Gastroesophageal sphincter (tissue), 4 donors: ENCODE data around the gene ZNF346. TPM values are rescaled to one million over a fixed set of nuclear protein-coding genes. Genes with fewer than 3 reads are reported as not detected.

ENCODE experiments used
- ATAC-seq: fragments of 150-250 bp; one replicate; pipeline ENCODE4 v1.9.1; 2016; ENCODE audit warnings: mild to moderate bottlenecking, moderate library complexity
- H3K27ac ChIP-seq, 4 donors: fragments of 200-600 bp; sonication (generic) in 3 of 4; 1 replicate in 3 of 4; 2 replicates in 1 of 4; pipeline ENCODE4 v1.5.1; 2016 to 2019
- H3K27me3 ChIP-seq: fragments of 200-600 bp; sonication (generic); one replicate; pipeline ENCODE4 v1.5.1; 2019
- H3K36me3 ChIP-seq, 2 donors: fragments of 200-600 bp; sonication (generic); one replicate each; pipeline ENCODE4 v1.5.1; 2019; ENCODE audit warnings: control low read depth in 1 of 2
- H3K4me1 ChIP-seq, 3 donors: fragments of 200-600 bp; sonication (generic); 1 replicate in 2 of 3; 2 replicates in 1 of 3; pipeline ENCODE4 v1.5.1; 2016 to 2019; ENCODE audit warnings: control low read depth in 2 of 3
- H3K4me3 ChIP-seq, 2 donors: fragments of 200-600 bp; sonication (generic); one replicate each; pipeline ENCODE4 v1.5.1; 2019; ENCODE audit warnings: mild to moderate bottlenecking in 1 of 2, moderate library complexity in 1 of 2
- H3K9me3 ChIP-seq, 3 donors: fragments of 200-600 bp; sonication (generic); one replicate each; pipeline ENCODE4 v1.5.1; 2017 to 2019; ENCODE audit warnings: control low read depth in 2 of 3
- EP300 ChIP-seq: sonication (generic); formaldehyde crosslinking; IDR thresholded peaks from one replicate; pipeline ENCODE4 v1.6.1; 2017; ENCODE audit warnings: antibody characterized with exemption, mild to moderate bottlenecking
- POLR2A ChIP-seq, 2 donors: fragments of 450-650 bp; IDR thresholded peaks; one replicate each; pipeline ENCODE4 v1.6.1; 2017; ENCODE audit warnings: antibody characterized with exemption in 2 of 2, mild to moderate bottlenecking in 2 of 2, moderate library complexity in 1 of 2
- POLR2AphosphoS5 ChIP-seq: sonication (generic); formaldehyde crosslinking; IDR thresholded peaks from one replicate; pipeline ENCODE4 v1.6.1; 2017; ENCODE audit warnings: antibody characterized with exemption
- WGBS, 2 donors: methylation state at CpG; one replicate each; pipeline ENCODE4 v1.1.5; 2018; ENCODE audit warnings: low coverage in 1 of 2; 5-methylcytosine and 5-hydroxymethylcytosine counted together
- total RNA-seq, 4 donors: library from RNA; depleted of rRNA; stranded (reverse); fragments of >200 nt; gene quantifications; one replicate each; pipeline ENCODE4 v1.1.0, GENCODE V29; 2016
- TF ChIP-seq, protein P1 (sequence below), 4 experiments: fragments of 200-600 bp in 2 of 4; fragments of 450-650 bp in 2 of 4; sonication (generic) in 1 of 4; IDR thresholded peaks; one replicate each; pipeline ENCODE4 v1.5.1; 2017 to 2019; ENCODE audit warnings: antibody characterized with exemption in 4 of 4, mild to moderate bottlenecking in 2 of 4, moderate library complexity in 2 of 4

ZNF346 gene
- total RNA-seq, 4 donors from 2014 or later: 12.9 to 16.9 (median 14.2) TPM

GRCh38 chr5:177109810-177110209 lies 87.3 kb downstream of the ZNF346 start:
- TF ChIP-seq EP300 (no peak), POLR2A (IDR thresholded peaks at IDR 0.05) (no peak), POLR2AphosphoS5 (no peak)
- TF ChIP-seq, protein P1, sequence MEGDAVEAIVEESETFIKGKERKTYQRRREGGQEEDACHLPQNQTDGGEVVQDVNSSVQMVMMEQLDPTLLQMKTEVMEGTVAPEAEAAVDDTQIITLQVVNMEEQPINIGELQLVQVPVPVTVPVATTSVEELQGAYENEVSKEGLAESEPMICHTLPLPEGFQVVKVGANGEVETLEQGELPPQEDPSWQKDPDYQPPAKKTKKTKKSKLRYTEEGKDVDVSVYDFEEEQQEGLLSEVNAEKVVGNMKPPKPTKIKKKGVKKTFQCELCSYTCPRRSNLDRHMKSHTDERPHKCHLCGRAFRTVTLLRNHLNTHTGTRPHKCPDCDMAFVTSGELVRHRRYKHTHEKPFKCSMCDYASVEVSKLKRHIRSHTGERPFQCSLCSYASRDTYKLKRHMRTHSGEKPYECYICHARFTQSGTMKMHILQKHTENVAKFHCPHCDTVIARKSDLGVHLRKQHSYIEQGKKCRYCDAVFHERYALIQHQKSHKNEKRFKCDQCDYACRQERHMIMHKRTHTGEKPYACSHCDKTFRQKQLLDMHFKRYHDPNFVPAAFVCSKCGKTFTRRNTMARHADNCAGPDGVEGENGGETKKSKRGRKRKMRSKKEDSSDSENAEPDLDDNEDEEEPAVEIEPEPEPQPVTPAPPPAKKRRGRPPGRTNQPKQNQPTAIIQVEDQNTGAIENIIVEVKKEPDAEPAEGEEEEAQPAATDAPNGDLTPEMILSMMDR (IDR thresholded peaks at IDR 0.05): no peak
- no peak for ATAC-seq
- Histone ChIP-seq H3K4me1 (peaks cover 0 to 12% (median 0%) of the 10 kb centered on the region in 3 donors), H3K4me3 (no peak overlapping the region), H3K9me3 (no peaks in the 10 kb centered on the region), H3K27ac (no peak overlapping the region), H3K27me3 (peaks cover 11% of the 10 kb centered on the region), H3K36me3 (no peaks in the 10 kb centered on the region)
- WGBS, 2 donors: 47 to 59% methylated on average over 3 to 5 of the region's 9 CpGs

- 16 to 31% methylated on average over 6 to 12 of the region's 12 CpGs for WGBS, 2 donors
- Histone ChIP-seq H3K27ac (no peak overlapping the region), H3K36me3 (no peaks in the 10 kb centered on the region), H3K27me3 (no peaks in the 10 kb centered on the region), H3K4me1 (peaks cover 0 to 20% (median 3%) of the 10 kb centered on the region in 3 donors), H3K4me3 (no peak overlapping the region), H3K9me3 (no peaks in the 10 kb centered on the region)
- no peak for ATAC-seq
- TF ChIP-seq POLR2AphosphoS5 (no peak), EP300 (no peak), POLR2A (IDR thresholded peaks at IDR 0.05) (no peak)
- TF ChIP-seq, protein P1 (IDR thresholded peaks at IDR 0.05): peak in 3 of 4 experiments; percentile 76 to 94 (median 79)
These were observed 89.4 kb downstream of the ZNF346 start for GRCh38 chr5:177111720-177112394.

- Histone ChIP-seq H3K4me1 (peaks cover 0 to 25% (median 3%) of the 10 kb centered on the region in 3 donors), H3K36me3 (no peaks in the 10 kb centered on the region), H3K9me3 (no peaks in the 10 kb centered on the region), H3K27me3 (no peaks in the 10 kb centered on the region), H3K4me3 (no peak overlapping the region), H3K27ac (no peak overlapping the region)
- no peak for ATAC-seq
- WGBS, 2 donors: 67 to 100% methylated on average over 1 to 2 of the region's 5 CpGs
- TF ChIP-seq POLR2A (IDR thresholded peaks at IDR 0.05): no peak
- TF ChIP-seq, protein P1 (IDR thresholded peaks at IDR 0.05): no peak
- no peak for TF ChIP-seq EP300
- TF ChIP-seq POLR2AphosphoS5: no peak
These were observed 90.2 kb downstream of the ZNF346 start for GRCh38 chr5:177112589-177113220.

- ATAC-seq: peak; percentile 49
These were observed 91.3 kb downstream of the ZNF346 start for GRCh38 chr5:177113566-177114424.

More at GRCh38 chr5:177113566-177114424, 91.3 kb downstream of the ZNF346 start:
- no peak for TF ChIP-seq POLR2A (IDR thresholded peaks at IDR 0.05)
- TF ChIP-seq, protein P1 (IDR thresholded peaks at IDR 0.05): peak in 3 of 4 experiments; percentile 92 to 97 (median 96)
- no peak for TF ChIP-seq EP300
- TF ChIP-seq POLR2AphosphoS5: no peak
- Histone ChIP-seq H3K9me3 (no peaks in the 10 kb centered on the region), H3K36me3 (no peaks in the 10 kb centered on the region), H3K27ac (peak overlapping the region in 1 of 4 donors; percentile 3), H3K27me3 (no peaks in the 10 kb centered on the region), H3K4me1 (peaks cover 0 to 25% (median 3%) of the 10 kb centered on the region in 3 donors), H3K4me3 (no peak overlapping the region)
- WGBS, 2 donors: 16 to 19% methylated on average over 7 to 13 of the region's 14 CpGs
